DOHH2 (cell line): ENCODE data around the gene IL20RB.

Experiments used
- H3F3A ChIP-seq: fragments of 200-600 bp; sonication (generic), shearing (Covaris generic); 2 replicates; pipeline ENCODE4 v1.6.0; 2016; ENCODE audit warnings: antibody characterized with exemption, mild to moderate bottlenecking; ENCODE audit not compliant: control insufficient read depth, insufficient read depth
- H3K27ac ChIP-seq: fragments of 200-600 bp; sonication (generic); 2 replicates; pipeline ENCODE4 v1.5.1; 2014; ENCODE audit warnings: low read depth, mild to moderate bottlenecking, low read length, moderate library complexity
- H3K27me3 ChIP-seq: fragments of 200-600 bp; sonication (generic); 2 replicates; pipeline ENCODE4 v1.6.1; 2014; ENCODE audit warnings: mild to moderate bottlenecking, low read length, mixed read lengths; ENCODE audit not compliant: control insufficient read depth
- H3K36me3 ChIP-seq: fragments of 200-600 bp; sonication (generic); 2 replicates; pipeline ENCODE4 v1.6.1; 2014; ENCODE audit warnings: mild to moderate bottlenecking, low read length, moderate library complexity, mixed read lengths; ENCODE audit not compliant: control insufficient read depth
- H3K4me1 ChIP-seq: fragments of 200-600 bp; sonication (generic); 2 replicates; pipeline ENCODE4 v1.6.1; 2014; ENCODE audit warnings: mild to moderate bottlenecking, low read length, mixed read lengths; ENCODE audit not compliant: control insufficient read depth
- H3K4me2 ChIP-seq: fragments of 200-600 bp; sonication (generic); 2 replicates; pipeline ENCODE4 v1.6.0; 2014; ENCODE audit warnings: mild to moderate bottlenecking, low read length, moderate library complexity
- H3K4me3 ChIP-seq: fragments of 200-600 bp; sonication (generic); 2 replicates; pipeline ENCODE4 v1.5.1; 2014; ENCODE audit warnings: mild to moderate bottlenecking, low read length, mixed read lengths
- H3K79me2 ChIP-seq: fragments of 200-600 bp; sonication (generic); 2 replicates; pipeline ENCODE4 v1.6.1; 2014; ENCODE audit warnings: mild to moderate bottlenecking, low read length, mixed read lengths; ENCODE audit not compliant: control insufficient read depth
- H3K9me2 ChIP-seq: fragments of 200-600 bp; sonication (generic); replicated peaks from 2 replicates; pipeline ENCODE4 v1.6.1; 2014; ENCODE audit warnings: mild to moderate bottlenecking, low read length, mixed read lengths; ENCODE audit not compliant: control insufficient read depth
- H3K9me3 ChIP-seq: fragments of 200-600 bp; sonication (generic); 2 replicates; pipeline ENCODE4 v1.6.1; 2014; ENCODE audit warnings: antibody characterized with exemption, low read length, mixed read lengths; ENCODE audit not compliant: control insufficient read depth, insufficient read depth
- H4K20me1 ChIP-seq: fragments of 200-600 bp; sonication (generic); 2 replicates; pipeline ENCODE4 v1.6.0; 2014; ENCODE audit warnings: low read depth, mild to moderate bottlenecking, antibody characterized with exemption, low read length, moderate library complexity; ENCODE audit not compliant: control insufficient read depth, insufficient read depth
- EZH2phosphoT487 ChIP-seq: fragments of 200-600 bp; sonication (generic); IDR thresholded peaks from 2 replicates; pipeline ENCODE4 v1.6.1; 2017; ENCODE audit warnings: borderline replicate concordance, mild to moderate bottlenecking, antibody characterized with exemption, low read length, moderate library complexity, mixed read lengths
- TF ChIP-seq, protein P1 (sequence below): fragments of 200-600 bp; sonication (generic); IDR thresholded peaks from one replicate; pipeline ENCODE4 v1.5.1; 2014; ENCODE audit warnings: antibody characterized with exemption, mild to moderate bottlenecking, low read depth, low read length; ENCODE audit not compliant: poor library complexity, severe bottlenecking

The IL20RB gene

GRCh38 chr3:136949146-136949545 lies 8.6 kb upstream of the IL20RB start:
- TF ChIP-seq, protein P1, sequence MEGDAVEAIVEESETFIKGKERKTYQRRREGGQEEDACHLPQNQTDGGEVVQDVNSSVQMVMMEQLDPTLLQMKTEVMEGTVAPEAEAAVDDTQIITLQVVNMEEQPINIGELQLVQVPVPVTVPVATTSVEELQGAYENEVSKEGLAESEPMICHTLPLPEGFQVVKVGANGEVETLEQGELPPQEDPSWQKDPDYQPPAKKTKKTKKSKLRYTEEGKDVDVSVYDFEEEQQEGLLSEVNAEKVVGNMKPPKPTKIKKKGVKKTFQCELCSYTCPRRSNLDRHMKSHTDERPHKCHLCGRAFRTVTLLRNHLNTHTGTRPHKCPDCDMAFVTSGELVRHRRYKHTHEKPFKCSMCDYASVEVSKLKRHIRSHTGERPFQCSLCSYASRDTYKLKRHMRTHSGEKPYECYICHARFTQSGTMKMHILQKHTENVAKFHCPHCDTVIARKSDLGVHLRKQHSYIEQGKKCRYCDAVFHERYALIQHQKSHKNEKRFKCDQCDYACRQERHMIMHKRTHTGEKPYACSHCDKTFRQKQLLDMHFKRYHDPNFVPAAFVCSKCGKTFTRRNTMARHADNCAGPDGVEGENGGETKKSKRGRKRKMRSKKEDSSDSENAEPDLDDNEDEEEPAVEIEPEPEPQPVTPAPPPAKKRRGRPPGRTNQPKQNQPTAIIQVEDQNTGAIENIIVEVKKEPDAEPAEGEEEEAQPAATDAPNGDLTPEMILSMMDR: no peak
- no peak for TF ChIP-seq EZH2phosphoT487
- H3K27ac ChIP-seq: peak overlapping the region; percentile 85
- H3K79me2 ChIP-seq: peaks cover 43% of the 10 kb centered on the region
- H3K36me3 ChIP-seq: peaks cover 18% of the 10 kb centered on the region
- H3K4me1 ChIP-seq: peaks cover 60% of the 10 kb centered on the region
- H3K4me2 ChIP-seq: peak overlapping the region; percentile 67
- no peaks in the 10 kb centered on the region for H4K20me1 ChIP-seq
- H3K9me2 ChIP-seq: no peaks in the 10 kb centered on the region
- peak overlapping the region; percentile 63 for H3K4me3 ChIP-seq
- no peaks in the 10 kb centered on the region for H3K9me3 ChIP-seq
- H3K27me3 ChIP-seq: no peaks in the 10 kb centered on the region
- H3F3A ChIP-seq: peaks cover 24% of the 10 kb centered on the region

DNA sequence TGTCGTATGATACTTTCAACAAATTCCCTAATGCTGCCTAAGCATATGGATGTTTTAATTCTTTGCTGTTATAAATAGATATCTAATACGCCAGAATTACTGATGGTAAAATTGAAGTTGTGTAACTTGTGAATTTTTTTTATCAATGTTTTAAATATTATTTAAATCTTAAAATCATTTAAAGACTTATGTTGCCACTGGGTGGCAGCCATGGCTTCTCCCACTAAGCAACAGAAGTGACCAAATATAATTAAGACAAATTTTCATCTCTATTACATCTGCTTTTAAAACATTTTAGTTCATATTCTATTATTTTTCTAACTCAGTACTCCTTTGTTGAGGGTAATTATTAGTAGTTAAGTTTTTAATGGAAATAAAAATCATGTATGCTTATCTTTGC lies 8.1 kb upstream of the IL20RB start:
- H3K27me3 ChIP-seq: no peaks in the 10 kb centered on the region
- no peaks in the 10 kb centered on the region for H4K20me1 ChIP-seq
- H3K79me2 ChIP-seq: peaks cover 43% of the 10 kb centered on the region
- TF ChIP-seq EZH2phosphoT487: no peak
- TF ChIP-seq, protein P1: peak; percentile 14
- peak overlapping the region; percentile 63 for H3K4me3 ChIP-seq
- no peaks in the 10 kb centered on the region for H3K9me2 ChIP-seq
- peak overlapping the region; percentile 67 for H3K4me2 ChIP-seq
- H3K36me3 ChIP-seq: peaks cover 18% of the 10 kb centered on the region
- H3F3A ChIP-seq: peaks cover 24% of the 10 kb centered on the region
- H3K9me3 ChIP-seq: no peaks in the 10 kb centered on the region
- H3K4me1 ChIP-seq: peaks cover 60% of the 10 kb centered on the region
- peak overlapping the region; percentile 85 for H3K27ac ChIP-seq

- H3F3A ChIP-seq: peaks cover 24% of the 10 kb centered on the region
- no peaks in the 10 kb centered on the region for H4K20me1 ChIP-seq
- TF ChIP-seq EZH2phosphoT487: no peak
- TF ChIP-seq, protein P1: no peak
- peak overlapping the region; percentile 63 for H3K4me3 ChIP-seq
- H3K4me1 ChIP-seq: peaks cover 60% of the 10 kb centered on the region
- no peaks in the 10 kb centered on the region for H3K27me3 ChIP-seq
- H3K9me2 ChIP-seq: no peaks in the 10 kb centered on the region
- H3K9me3 ChIP-seq: no peaks in the 10 kb centered on the region
- peaks cover 40% of the 10 kb centered on the region for H3K79me2 ChIP-seq
- H3K36me3 ChIP-seq: peaks cover 15% of the 10 kb centered on the region
- H3K27ac ChIP-seq: peak overlapping the region; percentile 85
- peak overlapping the region; percentile 67 for H3K4me2 ChIP-seq
Measured at GRCh38 chr3:136950623-136951022, 7.2 kb upstream of the IL20RB start.
